GM21381 (cell line): Measurements from ENCODE around the gene TRIB2.
"Not testable (repeated sequence)": the region's sequence is repeated elsewhere in the genome, so short reads cannot be mapped to it uniquely, and the experiment has no call there.

Experiments
- ATAC-seq: cut with Tn5 transposase; IDR thresholded peaks from one replicate; pipeline ENCODE4 v1.9.1; 2021; ENCODE audit warnings: mild to moderate bottlenecking, moderate library complexity; ENCODE audit not compliant: unreplicated experiment

The TRIB2 gene

GRCh38 chr2:12716282-12717190, at the start of gene TRIB2:
TRIB2 (plus strand) TSS chr2:12716936; CDS start chr2:12718308, 1,372 bp downstream.
- ATAC-seq: peak; percentile 67

DNA sequence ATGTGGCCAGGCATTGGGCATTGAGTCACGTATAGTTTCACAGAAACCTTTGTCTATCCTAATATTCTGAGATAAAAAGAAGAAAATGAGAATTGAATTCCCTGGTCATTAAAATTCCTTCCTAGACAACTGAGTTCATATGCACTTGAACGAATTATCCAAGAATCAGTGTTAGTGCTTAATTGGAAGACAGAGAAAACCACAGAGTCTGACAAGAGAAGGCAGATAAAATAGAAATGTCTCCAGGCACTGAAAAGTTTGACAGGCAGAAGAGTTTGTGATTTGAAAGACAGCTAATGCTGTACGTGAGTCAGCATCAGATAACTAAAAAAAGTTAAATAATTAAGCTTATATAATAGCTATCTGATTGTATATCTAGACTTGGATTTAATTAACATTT, 47.7 kb upstream of the TRIB2 start:
- no peak for ATAC-seq

DNA sequence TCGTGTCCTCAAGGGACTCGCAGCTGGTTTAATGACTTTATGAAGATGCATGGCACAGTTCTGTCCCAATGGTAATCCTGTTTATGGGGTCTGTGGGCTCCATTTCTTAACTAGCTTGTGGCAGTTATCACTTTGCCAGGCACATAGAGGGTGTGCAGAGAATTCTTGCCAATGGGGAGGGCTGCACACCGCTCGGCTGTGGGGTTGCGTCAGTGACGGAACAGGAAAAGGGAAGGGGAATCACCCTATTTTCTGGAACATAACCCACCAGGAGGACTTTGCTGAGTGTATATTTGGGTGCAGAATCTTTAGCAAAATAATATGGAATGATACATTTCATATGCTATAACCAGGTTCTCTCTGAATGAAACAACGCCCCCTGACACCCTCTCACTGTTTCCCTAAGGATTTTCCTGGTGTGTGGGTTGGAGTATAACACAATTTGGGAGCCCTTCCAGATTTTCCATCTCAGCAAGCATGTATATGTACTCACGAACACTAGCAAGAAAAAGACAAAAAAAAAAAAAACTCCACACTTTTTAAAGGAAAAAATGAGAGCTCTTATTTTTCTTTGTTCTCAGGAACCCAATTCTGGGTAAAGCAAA, 43.9 kb upstream of the TRIB2 start:
- no peak for ATAC-seq

DNA sequence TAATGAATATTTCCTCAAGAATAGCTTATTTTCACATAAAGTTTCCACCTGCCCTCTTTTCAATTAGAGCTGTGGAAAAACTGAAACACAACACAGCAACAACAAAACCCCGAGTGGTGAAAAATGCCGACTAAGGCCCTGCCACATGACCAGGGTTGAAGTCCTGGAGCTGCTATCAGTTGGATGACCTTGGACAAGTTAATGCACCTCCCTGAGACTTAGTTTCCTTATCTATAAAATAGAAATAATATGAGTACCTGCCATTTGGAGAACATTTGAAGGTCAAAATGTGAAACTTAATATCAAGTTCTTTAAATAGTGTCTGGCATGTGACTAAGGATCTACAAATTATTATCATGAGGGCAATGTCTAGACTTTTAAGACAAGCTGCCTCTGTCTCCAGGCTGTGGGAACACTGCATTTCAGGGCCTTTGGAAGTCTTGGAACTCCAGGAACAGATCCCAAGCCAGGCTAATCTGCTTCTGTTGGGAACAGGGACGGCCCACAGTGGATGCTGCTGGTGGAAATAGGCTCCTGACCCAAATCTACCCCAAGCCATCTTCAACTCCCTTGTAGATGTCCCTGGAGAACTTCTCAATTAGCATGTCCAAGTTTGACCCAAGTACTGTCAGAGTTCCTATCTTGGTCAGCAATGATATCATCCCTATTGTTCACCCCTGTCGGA, 42.0 kb upstream of the TRIB2 start:
- ATAC-seq: no peak

DNA sequence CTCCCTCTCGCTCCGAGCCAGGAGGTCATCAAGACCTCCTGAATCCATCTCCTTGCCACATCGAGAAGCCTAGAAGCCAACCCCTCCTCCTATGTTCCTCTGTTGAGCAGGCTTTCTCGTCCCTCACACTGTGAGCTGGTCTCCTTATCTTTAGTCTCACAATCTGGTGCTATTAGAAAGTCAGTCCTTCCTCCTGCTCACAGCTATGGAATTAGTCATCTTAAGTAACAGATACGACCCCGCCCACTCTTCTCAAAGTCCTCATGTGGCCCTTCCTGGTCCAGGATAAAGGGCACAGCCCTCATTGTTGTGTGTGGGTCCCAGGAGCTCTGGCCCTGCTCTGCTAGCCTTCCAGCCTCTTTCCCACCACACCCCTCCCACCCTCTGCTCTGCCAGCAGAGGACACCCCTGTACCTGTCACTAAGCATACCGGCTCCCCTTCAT, 41.4 kb upstream of the TRIB2 start:
- ATAC-seq: no peak

DNA sequence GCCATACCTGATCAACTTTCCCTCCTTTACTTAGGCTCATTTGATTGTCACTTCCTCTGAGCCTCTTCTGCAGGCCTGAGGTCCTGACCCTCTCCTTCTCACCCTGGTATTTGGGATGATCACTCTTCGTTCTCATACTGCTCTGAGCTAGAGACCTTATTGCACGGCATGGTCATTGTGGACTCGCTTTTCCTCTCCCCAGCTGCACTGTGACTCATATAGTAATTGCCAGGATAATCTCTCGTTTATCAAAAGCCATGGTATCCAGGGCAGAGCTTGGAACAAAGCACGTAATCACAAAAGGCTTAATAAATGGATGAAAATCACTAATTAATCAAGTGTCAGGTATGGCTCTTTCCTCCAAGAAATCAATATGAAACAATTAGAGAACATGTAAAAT, 40.9 kb upstream of the TRIB2 start:
- ATAC-seq: no peak

DNA sequence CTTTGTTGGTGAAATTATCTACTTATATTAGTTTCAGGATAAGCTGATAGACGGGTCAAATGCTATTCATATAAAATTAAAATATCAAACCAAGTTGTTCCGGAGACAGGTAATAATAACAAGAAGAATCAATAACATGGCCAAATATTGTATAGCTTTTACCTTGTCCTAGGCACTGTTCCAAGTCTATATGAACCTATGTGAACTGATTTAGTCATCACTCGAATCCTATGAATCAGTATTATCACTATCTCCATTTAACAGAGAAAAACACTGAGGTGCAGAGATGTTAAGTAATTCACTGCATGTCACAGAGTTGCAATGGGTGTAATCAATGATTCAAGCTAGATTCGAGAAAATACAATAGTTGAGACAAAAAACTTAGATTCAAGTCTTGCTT, 40.0 kb upstream of the TRIB2 start:
- ATAC-seq: no peak

GRCh38 chr2:12678186-12678585, 38.5 kb upstream of the TRIB2 start:
- ATAC-seq: no peak

- ATAC-seq: no peak
Observed at GRCh38 chr2:12679550-12680072, 37.1 kb upstream of the TRIB2 start.

- ATAC-seq: not testable (repeated sequence)
Observed at GRCh38 chr2:12680115-12680514, 36.6 kb upstream of the TRIB2 start.

- ATAC-seq: no peak
Observed at GRCh38 chr2:12682017-12682416, 34.7 kb upstream of the TRIB2 start.

DNA sequence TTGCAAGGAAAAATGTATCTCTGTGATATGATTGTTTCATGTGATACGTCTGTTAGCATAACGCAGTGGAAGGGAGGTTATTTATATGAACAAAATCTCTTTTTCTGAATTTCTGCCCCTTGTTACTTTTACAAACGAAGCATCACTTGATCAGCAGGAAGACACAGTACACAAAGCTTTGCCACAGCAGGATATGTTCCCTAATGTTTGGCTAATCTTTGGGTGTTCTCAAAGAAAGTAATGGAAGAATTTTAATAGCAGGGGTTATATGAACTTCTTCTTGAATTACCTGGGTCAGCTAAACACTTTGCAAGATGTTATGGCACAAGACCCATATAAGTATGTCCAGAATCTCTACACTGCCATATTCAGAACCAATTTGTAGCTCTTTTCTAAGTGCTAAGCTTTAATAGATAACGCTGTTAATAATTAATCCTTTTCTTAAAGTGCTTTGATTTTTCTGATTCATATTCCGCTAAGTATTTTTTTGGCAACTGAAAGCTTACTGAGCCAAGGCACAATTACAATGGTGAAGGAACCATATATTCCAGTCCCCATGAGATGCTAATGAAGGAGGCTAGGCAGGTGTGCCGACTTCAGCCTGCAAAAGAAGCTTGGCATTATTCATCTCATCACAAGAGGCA, 33.2 kb upstream of the TRIB2 start:
- no peak for ATAC-seq

DNA sequence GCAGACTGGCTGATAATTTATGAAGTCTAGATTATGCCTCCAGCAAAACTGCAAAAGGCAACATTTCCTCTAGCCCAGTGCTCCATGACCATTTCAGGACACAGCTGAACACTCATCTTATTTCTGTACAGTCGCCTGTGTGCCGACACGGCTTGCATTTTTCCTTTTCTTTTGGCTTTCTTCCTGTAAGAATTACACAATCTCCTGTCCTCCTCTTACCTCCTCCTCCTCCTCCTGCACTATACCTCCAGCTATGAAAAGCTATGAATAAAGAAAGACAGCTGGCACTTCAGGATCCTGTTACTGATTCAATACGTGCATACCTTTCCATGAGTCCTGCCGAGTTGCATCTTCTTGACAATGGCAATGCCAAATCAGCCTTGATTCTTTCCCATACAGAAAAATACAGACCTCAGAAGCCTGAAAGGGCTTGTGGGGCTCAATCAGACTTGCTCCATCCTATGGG, 32.2 kb upstream of the TRIB2 start:
- ATAC-seq: no peak

DNA sequence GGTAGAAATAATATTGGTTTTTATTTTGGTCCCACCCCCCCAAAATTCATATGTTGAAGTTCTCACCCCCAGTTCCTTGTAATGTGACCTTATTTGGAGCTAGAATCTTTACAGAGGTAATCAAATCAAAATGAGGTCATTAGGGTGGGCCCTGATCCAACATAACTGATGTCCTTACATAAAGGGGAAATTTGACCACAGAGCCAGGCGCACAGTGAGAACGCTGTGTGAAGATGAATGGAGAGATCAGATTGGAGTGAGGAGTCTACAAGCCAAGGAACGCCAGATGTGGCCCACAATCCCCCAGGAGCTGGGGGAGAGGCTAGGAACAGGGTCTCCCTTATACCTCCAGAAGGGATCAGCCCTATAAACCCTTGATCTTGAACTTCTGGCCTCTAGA, 31.6 kb upstream of the TRIB2 start:
- ATAC-seq: no peak

DNA sequence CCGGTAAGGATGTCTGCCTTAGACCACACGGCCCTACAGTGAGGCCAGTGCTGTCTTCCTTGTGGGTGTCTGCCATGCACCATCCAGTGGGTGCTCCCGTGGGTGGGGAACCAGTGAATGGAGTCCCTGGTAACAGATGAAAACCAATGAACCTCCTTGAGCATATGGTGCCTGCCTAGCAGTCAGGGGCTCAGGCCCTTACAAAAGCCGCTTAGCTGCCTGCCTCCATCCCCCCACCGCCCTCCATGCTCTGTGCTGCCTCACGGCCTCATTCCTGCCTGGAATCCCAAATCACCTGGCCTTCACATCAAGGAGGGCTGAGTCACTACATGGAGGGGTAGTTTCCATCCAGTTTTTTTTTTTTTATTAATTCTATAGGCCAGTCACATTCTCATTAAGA, 30.8 kb upstream of the TRIB2 start:
- ATAC-seq: no peak

DNA sequence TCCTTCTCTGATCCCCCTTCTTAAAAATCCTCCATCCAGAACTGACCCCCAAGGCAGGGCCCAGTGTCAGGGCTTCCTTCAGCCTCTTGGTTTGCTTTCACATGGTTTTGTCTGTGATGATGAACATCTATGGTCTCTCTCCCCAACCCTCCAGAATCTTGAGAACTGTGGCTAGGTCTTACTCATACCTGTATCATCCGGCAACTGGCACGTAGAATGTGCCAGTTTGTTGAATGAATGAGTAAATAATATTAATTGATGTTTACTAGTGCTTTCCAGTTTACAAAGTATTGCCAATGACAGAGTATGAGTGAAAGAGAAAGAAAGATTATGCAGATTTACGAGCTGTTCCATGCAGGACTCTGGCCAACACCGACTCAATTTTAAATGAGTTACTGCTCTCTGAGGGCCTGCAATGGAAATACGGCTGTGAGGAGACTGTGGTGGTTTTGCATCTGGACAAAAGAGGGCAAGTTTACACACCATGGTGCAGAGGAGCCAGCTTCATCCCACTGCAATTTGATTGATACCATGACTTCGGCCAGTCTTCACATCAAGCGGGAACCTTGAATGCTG, 29.9 kb upstream of the TRIB2 start:
- no peak for ATAC-seq

- no peak for ATAC-seq
Observed at GRCh38 chr2:12688091-12688490, 28.6 kb upstream of the TRIB2 start.

DNA sequence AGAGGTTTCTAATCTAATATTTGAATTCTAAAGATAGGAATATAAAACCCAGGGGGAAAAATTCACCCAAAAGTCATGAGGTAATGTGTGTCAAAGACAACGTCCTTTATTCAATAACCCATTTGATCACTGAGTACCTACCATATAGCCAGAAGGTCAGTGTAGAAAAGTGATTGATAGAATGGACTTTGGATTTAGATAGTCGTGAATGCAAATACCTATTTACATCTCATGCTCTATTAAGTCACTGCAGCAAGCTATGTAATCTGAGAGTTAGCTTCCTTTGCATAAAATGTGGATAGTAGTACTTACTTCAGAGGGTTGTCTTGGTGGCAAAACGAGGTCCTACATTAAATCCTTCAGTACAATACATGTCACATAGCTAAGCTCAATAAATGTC, 27.8 kb upstream of the TRIB2 start:
- ATAC-seq: no peak

GRCh38 chr2:12693509-12693908, 23.2 kb upstream of the TRIB2 start:
- no peak for ATAC-seq

GRCh38 chr2:12694990-12695774, 21.6 kb upstream of the TRIB2 start:
- peak; percentile 79 for ATAC-seq
